HEK293T (cell line): ENCODE measurements around the gene SLFN5.

Experiments
- CTCF ChIA-PET: fragments of 350-600 bp; formaldehyde crosslinking; extraction: SDS; loops from one replicate; lab custom pipeline; 2021; ENCODE audit warnings: antibody characterized with exemption, inconsistent platforms; lab: Yijun Ruan, JAX
- POLR2A ChIA-PET: fragments of 350-600 bp; formaldehyde crosslinking; extraction: SDS; loops from one replicate; lab custom pipeline; 2020; ENCODE audit warnings: antibody characterized with exemption, inconsistent platforms; lab: Yijun Ruan, JAX
- DNase-seq: peaks from one replicate; pipeline ENCODE4 v3.0.0; 2012; ENCODE audit warnings: mixed read lengths; ENCODE audit errors: extremely low spot score
- ARNT ChIP-seq: fragments of 450-650 bp; IDR thresholded peaks from 2 replicates; pipeline ENCODE4 v1.6.1; 2017; ENCODE audit warnings: mild to moderate bottlenecking
- BHLHE40 ChIP-seq: fragments of 450-650 bp; IDR thresholded peaks from 2 replicates; pipeline ENCODE4 v1.6.1; 2016; ENCODE audit warnings: mild to moderate bottlenecking, moderate library complexity, borderline replicate concordance
- CTBP1 ChIP-seq: fragments of 450-650 bp; IDR thresholded peaks from 2 replicates; pipeline ENCODE4 v1.6.1; 2016; ENCODE audit warnings: borderline replicate concordance
- ELF4 ChIP-seq: fragments of 450-650 bp; IDR thresholded peaks from 2 replicates; pipeline ENCODE4 v1.6.1; 2017; ENCODE audit warnings: antibody characterized with exemption
- FOXA1 ChIP-seq: fragments of 450-650 bp; IDR thresholded peaks from 2 replicates; pipeline ENCODE4 v1.6.1; 2016; ENCODE audit warnings: mild to moderate bottlenecking
- FOXK2 ChIP-seq: fragments of 450-650 bp; IDR thresholded peaks from 2 replicates; pipeline ENCODE4 v1.6.1; 2016; ENCODE audit warnings: mild to moderate bottlenecking
- FOXM1 ChIP-seq: fragments of 450-650 bp; IDR thresholded peaks from 2 replicates; pipeline ENCODE4 v1.6.1; 2017; ENCODE audit warnings: mild to moderate bottlenecking, borderline replicate concordance
- HDGF ChIP-seq: fragments of 450-650 bp; IDR thresholded peaks from 2 replicates; pipeline ENCODE4 v1.6.1; 2017; ENCODE audit warnings: antibody characterized with exemption, borderline replicate concordance
- L3MBTL2 ChIP-seq: fragments of 450-650 bp; conservative IDR thresholded peaks from 2 replicates; pipeline ENCODE4 v1.6.1; 2016; ENCODE audit warnings: mild to moderate bottlenecking
- LEF1 ChIP-seq: fragments of 450-650 bp; IDR thresholded peaks from 2 replicates; pipeline ENCODE4 v1.6.1; 2017; ENCODE audit warnings: mild to moderate bottlenecking, borderline replicate concordance
- NFRKB ChIP-seq: fragments of 450-650 bp; IDR thresholded peaks from 2 replicates; pipeline ENCODE4 v1.6.1; 2016; ENCODE audit warnings: mild to moderate bottlenecking, moderate library complexity
- PKNOX1 ChIP-seq: fragments of 450-650 bp; IDR thresholded peaks from 2 replicates; pipeline ENCODE4 v1.6.1; 2016
- SP1 ChIP-seq: fragments of 450-650 bp; IDR thresholded peaks from 2 replicates; pipeline ENCODE4 v1.6.1; 2017
- SUZ12 ChIP-seq: fragments of 450-650 bp; IDR thresholded peaks from 2 replicates; pipeline ENCODE4 v1.6.1; 2016; ENCODE audit warnings: mild to moderate bottlenecking
- TARDBP ChIP-seq: fragments of 450-650 bp; IDR thresholded peaks from 2 replicates; pipeline ENCODE4 v1.6.1; 2016
- ZNF384 ChIP-seq: fragments of 450-650 bp; IDR thresholded peaks from 2 replicates; pipeline ENCODE4 v1.6.1; 2016

Gene SLFN5

DNA sequence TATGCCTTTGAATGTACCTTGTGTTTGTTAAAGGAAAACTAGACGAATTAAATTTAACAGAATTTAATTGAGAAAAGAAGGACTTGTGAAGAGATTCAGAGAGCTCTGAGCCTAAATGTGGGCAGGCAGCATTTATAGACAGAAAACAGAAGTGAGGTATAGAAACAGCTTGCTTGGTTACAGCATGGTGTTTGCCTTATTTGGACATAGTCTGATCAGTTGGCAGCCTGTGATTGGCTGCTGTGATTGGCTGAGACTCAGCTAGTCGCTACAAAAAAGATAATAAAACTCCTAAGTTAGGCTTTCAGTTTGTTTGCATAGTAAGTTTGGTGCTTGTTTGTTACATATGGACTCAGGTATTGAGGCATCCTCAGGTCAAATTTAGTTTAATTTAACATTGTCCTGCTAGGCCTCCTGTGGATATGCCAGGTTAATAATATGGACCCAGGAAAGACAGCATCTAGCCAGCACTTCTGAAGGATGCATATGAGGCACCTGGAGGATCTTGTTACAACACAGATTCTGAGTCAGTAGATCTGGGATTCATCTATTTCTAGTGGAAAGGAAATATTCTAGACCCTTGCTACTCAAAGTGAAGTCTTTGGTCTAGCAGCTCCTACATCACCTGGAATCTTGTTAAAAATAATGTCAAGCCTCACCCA is 43.4 kb downstream of the SLFN5 start:
- ChIA-PET POLR2A (no interaction called here), CTCF (interaction anchor here (0.7 kb wide), 2 partner anchors 22 to 136 kb away, joined by 3 read pairs; no protein-coding TSS in a partner anchor)
- TF ChIP-seq L3MBTL2 (no peak), TARDBP (no peak), SP1 (no peak), FOXM1 (no peak), HDGF (no peak), FOXA1 (no peak), PKNOX1 (no peak), NFRKB (no peak), ARNT (no peak)
- DNase-seq, result no peak

DNA sequence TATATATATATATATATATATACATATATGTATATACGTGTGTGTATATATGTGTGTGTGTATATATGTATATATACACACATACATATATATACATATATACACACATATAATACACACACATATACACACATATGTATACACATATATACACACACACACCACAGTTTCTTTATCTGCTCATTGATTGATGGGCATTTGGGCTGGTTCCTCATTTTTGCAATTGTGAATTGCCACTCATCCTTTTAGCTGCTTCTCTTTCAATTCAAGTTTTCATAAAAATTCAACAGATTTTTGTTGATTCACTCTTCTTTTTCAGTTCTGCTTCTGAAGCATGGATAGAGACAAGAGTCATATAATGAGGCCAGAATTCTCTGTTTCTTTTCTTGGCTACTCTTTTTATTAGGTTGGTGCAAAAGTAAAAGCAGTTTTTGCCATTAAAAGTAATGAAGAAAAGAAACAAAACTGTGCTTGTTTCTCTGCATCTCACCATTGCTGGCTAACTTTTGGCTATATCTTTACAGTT is 44.5 kb downstream of the SLFN5 start:
- ChIA-PET POLR2A (no interaction called here), CTCF (interaction anchor here (0.7 kb wide), 1 partner anchor 135 kb away, joined by 3 read pairs; no protein-coding TSS in a partner anchor)
- no peak for DNase-seq
- TF ChIP-seq TARDBP (no peak), CTBP1 (no peak), SP1 (no peak), BHLHE40 (no peak), NFRKB (no peak), FOXA1 (no peak), PKNOX1 (no peak), SUZ12 (no peak), L3MBTL2 (no peak)

- TF ChIP-seq CTBP1 (no peak), LEF1 (no peak), ARNT (no peak), FOXA1 (no peak), L3MBTL2 (no peak), TARDBP (no peak), BHLHE40 (no peak), SP1 (no peak), PKNOX1 (no peak), FOXK2 (no peak), FOXM1 (no peak), SUZ12 (no peak), ELF4 (no peak), HDGF (no peak), NFRKB (no peak)
- no peak for DNase-seq
- CTCF ChIA-PET, result no interaction called here
- POLR2A ChIA-PET, result no interaction called here
These were observed 46.4 kb downstream of the SLFN5 start for GRCh38 chr17:35289222-35289621.

DNA sequence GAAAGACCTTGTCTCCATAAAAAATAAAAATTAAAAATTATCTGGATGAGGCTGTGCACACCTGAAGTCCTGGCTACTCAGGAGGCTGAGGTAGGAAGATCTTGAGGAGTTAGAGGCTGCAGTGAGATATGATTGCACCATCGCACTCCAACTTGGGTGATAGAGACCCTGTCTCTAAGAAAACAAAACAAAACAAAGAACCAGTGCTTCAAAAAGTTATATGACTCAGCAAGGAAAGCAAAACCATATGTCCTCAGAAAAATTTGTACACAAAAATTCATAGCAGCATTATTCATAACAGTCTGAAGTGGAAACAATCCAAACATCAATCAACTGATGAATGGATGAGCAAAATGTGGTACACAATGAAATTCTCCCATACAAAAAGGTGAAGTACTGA is 48.9 kb downstream of the SLFN5 start:
- TF ChIP-seq BHLHE40, result no peak
- TF ChIP-seq FOXA1, result no peak
- no peak for TF ChIP-seq TARDBP
- TF ChIP-seq HDGF, result no peak
- TF ChIP-seq ZNF384, result no peak
- TF ChIP-seq FOXM1, result no peak
- TF ChIP-seq SP1, result no peak
- no peak for TF ChIP-seq NFRKB
- no peak for TF ChIP-seq ELF4
- TF ChIP-seq SUZ12, result no peak
- no peak for TF ChIP-seq CTBP1
- no peak for TF ChIP-seq PKNOX1
- no peak for TF ChIP-seq FOXK2
- no peak for DNase-seq
- ChIA-PET CTCF (no interaction called here), POLR2A (no interaction called here)

DNA sequence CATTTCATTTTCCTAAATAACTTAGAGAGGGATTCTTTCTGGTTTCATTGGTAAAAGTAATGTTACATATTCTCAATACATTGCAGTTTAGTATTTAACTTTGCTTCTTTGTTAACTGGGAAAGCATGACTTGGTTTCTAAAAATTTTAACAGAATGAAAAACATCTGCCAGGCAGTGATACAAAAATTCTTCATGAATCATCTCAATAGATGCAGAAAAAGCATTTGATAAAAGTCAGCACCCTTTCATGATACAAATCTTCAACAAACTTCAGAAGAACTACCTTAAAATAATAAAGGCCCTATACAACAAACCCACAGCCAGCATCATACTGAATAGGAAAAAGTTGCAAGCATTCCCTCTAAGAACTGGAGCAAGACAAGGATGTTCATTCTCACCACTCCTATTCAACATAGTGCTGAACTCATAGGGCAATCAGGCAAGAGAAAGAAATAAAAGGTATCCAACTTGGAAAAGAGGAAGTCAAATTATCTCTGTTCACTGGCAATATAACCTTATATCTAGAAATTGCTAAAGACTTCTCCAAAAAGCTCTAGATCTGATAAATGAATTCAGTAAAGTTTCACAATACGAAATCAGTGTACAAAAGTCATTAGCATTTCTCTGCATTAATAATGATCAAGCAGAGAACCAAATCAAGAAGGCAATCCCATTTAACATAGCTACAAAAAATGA is 50.4 kb downstream of the SLFN5 start:
- no peak for DNase-seq
- POLR2A ChIA-PET, result no interaction called here
- no peak for TF ChIP-seq ARNT
- no peak for TF ChIP-seq FOXM1
- TF ChIP-seq HDGF, result no peak
- no peak for TF ChIP-seq L3MBTL2
- no peak for TF ChIP-seq LEF1
- TF ChIP-seq ELF4, result no peak
- no peak for TF ChIP-seq CTBP1
- TF ChIP-seq FOXK2, result no peak
- no peak for TF ChIP-seq BHLHE40
- TF ChIP-seq TARDBP, result no peak
- CTCF ChIA-PET, result no interaction called here
